Myocyte (in vitro differentiated cells): ENCODE measurements around the gene ALDH7A1. TPM values are rescaled to one million over a fixed set of nuclear protein-coding genes. Genes with fewer than 3 reads are reported as not detected.
A peak's percentile ranks its signal among the peaks of the same experiment; 100 is the strongest.
"Not testable (repeated sequence)": the region's sequence is repeated elsewhere in the genome, so short reads cannot be mapped to it uniquely, and the experiment has no call there.

ENCODE experiments used
- DNase-seq: peaks from one replicate; pipeline ENCODE4 v3.0.0-alpha.2; 2012; ENCODE audit warnings: low read depth
- total RNA-seq: library from RNA; depleted of rRNA; stranded (reverse); fragments of >200 nt; gene quantifications from 2 replicates; pipeline ENCODE4 v1.2.3, GENCODE V29; 2014

The ALDH7A1 gene
- total RNA-seq, 1 donor from 2014 or later: 19.0 TPM

DNA sequence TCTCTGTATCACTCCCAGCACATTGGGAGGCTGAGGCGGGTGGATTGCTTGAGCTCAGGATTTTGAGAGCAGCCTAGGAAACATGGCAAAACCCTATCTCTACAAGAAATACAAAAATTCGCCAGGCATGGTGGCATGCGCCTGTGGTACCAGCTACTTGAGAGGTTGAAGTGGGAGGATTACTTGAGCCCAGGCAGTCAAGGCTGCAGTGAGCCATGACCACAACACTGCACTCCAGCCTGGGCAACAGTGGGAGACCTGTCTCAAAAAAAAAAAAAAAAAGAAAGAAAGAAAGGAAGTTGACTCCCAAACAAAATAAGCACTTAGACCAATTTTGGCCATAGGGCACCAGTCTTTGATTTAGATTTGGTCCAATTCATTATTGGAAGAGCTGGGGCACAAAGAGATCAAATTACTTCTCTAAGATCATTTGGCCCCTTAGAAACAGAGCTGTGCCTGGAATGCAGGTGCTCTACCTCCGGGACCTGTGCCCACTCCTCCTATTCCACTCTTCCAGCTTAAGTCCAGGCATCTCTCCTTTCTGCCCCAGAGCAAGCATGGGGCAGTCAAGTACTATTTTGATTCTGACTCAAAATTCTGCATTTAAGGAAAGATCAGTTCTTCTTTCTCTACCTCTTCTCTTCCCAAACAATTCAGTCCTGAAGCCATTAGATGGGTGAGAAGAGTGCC, 59.0 kb downstream of the ALDH7A1 start:
- DNase-seq: no peak

- DNase-seq: no peak
Measured at GRCh38 chr5:126534553-126534952, 60.5 kb downstream of the ALDH7A1 start.

DNA sequence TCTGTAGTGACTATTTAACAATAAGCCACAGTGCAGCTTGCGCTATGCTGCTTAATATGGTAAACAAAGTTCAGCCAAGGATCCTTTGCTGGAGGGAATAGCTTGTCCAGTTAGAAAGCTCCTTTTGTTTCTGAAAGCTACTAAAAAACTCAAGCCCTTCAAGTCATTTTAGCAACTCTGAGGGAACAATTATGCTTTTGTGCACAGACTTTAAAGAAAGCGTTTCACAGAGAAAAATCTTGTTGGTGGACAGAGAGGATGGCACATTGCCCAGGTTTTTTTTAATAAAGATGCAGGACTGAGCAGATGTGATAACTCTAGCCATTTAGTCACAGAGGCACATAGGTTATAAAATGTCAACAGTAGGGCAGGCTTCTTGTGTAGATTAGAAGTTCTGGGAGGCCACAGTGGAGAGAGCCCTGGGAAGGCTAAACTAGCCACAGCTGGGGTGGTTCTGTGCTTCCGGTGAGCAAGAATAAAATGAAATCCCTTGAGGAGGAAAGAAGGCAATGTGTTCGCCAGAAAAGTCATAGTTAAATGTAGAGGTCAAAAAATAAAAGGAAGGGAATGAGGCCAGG, 63.4 kb downstream of the ALDH7A1 start:
- DNase-seq: peak; percentile 37

- no peak for DNase-seq
Measured at GRCh38 chr5:126527892-126528291, 67.1 kb downstream of the ALDH7A1 start.

DNA sequence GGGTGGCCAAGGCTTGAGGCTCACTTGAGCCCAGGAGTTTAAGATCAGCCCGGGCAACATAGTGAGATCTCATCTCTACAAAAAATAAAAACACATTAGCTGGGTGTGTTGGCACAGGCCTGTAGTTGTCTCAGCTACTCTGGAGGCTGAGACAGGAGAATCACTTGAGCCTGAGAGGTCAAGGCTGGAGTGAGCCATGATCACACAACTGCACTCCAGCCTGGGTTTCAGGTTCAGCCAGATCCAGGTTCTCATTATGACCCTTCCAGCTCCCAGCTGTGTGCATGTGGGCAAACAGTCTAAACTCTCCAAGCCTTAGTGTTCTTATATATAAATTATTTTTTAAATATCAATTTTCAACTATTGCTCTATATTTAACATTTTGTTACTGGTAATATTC, 67.9 kb downstream of the ALDH7A1 start:
- DNase-seq: no peak

GRCh38 chr5:126526493-126526892, 68.5 kb downstream of the ALDH7A1 start:
- no peak for DNase-seq

GRCh38 chr5:126525630-126526245, 69.3 kb downstream of the ALDH7A1 start:
- no peak for DNase-seq

GRCh38 chr5:126523818-126524510, 71.1 kb downstream of the ALDH7A1 start:
- DNase-seq: no peak

DNA sequence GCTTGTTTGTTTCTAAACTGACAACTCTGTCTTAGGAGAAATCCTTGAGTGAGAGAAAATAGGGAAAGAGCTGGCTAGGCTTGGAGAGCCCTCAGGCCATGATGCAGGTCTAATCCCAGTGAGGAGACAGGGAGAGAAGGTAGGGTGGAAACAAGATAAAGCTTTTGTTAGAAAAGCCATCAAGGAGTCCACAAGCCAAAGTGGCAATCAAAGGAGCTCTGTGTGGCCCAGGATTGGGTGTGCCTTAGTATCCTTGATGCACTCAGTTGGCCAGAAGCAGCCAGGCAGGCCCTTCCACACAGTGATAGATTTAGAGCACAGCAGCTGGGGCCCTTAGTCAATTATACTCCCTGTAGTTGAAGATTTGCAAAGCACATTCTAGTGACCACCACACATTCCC, 73.9 kb downstream of the ALDH7A1 start:
- peak; percentile 40 for DNase-seq

GRCh38 chr5:126520593-126520953, 74.4 kb downstream of the ALDH7A1 start:
- DNase-seq: no peak

DNA sequence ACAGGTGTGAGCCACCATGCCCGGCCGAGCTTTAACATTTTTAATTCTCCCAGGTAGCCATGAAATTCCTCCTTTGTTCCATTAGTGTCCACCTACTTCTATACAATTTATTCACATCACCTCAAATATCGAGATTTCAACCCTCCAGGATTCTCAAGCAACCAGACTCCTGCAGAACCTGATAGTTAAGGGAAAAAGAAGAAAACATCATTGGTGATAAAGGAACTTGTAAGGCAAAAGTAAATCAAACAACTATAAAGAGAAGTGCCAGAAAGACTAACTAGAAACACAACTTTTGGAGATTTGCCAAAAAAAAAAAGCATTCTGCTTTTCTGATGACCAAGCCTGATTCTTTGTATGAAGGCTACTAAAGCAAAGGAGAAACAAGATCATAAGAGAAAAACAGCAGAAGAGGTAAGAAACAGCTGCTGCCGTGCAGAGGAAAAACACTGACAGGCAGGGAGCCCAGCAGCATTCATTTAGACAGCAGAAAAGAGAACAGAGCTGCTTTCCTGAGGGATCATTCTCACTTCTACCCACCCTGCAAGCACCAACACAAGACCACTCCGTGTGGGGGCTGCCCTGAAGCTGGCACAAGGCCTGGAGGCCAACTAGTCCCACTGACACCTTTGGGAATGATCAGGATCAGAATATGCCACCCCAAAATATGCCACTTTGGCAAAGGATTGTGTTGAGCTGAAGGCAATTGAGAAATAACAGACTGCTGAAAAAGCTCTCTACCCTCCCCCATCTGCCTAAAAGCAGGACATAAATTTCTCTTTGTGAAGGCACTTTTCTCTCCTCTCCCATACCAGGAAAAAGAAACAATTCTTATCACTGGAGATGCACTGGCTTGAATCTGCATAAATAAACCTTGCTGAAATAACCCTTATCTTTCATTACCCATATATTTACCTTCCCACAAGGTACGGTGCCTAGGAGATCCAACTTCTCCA, 75.1 kb downstream of the ALDH7A1 start:
- DNase-seq: peak; percentile 64

DNA sequence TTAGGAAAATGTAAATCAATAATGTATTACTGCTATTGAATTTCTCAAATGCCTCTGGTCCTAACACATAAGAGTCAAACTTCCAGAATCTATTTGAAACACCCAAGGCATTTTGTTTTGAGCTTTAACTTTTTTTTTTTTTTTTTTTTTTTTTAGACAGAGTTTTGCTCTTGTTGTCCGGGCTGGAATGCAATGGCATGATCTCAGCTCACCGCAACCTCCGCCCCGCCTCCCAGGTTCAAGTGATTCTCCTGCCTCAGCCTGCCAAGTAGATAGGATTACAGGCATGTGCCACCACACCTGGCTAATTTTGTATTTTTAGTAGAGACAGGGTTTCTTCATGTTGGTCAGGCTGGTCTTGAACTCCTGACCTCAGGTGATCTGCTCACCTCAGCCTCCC, 75.8 kb downstream of the ALDH7A1 start:
- not testable (repeated sequence) for DNase-seq

- DNase-seq: no peak
Measured at GRCh38 chr5:126516852-126517251, 78.2 kb downstream of the ALDH7A1 start.

- peak; percentile 43 for DNase-seq
Measured at GRCh38 chr5:126516133-126516532, 78.9 kb downstream of the ALDH7A1 start.

- no peak for DNase-seq
Measured at GRCh38 chr5:126515337-126515736, 79.7 kb downstream of the ALDH7A1 start.

- no peak for DNase-seq
Measured at GRCh38 chr5:126514558-126515141, 80.4 kb downstream of the ALDH7A1 start.

DNA sequence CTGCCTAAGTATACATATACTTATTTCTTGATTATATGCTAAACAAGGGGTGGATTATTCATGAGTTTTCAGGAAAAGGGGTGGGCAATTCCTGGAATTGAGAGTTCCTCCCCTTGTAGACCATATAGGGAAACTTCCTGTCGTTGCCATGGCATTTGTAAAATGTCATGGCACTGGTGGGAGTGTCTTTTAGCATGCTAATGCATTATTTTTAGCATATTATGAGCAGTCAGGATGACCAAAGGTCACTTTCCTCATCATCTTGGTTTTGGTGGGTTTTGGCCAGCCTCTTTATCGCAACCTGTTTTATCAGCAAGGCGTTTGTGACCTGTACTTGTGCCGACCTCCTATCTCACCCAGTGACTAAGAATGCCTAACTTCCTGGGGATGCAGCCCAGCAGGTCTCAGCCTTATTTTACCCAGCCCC, 80.9 kb downstream of the ALDH7A1 start:
- peak; percentile 29 for DNase-seq

DNA sequence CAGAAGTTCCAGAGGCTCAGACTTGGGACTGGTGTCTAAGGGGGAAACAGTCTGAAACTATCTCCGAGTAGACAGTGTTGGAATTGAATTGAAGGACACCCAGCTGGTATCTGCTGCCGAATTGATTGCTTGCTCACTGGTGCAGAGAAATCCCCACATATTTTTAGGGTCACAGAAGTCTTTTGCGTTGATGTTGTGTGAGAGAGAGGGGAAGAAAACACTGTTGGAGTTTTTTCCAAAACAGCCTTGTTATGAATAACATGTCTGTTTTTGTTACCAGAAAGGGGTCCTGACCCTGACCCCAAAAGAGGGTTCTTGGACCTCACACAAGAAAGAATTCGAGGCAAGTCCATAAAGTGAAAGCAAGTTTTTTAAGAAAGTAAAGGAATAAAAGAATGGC, 81.3 kb downstream of the ALDH7A1 start:
- DNase-seq: no peak

DNA sequence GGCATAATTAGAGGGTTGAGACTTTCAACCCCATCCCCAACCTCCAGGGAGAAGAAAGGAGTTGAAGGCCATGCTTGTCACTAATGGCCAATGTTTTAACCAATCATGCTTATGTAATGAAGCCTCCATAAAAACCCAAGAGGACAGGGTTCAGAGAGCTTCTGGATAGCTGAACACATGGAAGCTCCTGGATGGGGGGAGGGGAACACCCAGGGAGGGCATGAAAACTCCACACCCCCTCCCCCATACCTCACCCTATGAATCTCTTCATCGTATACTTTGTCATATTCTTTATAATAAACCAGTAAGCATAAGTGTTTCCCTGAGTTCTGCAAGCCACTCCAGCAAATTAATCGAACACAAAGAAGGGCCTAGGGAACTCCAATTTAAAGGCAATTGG, 81.7 kb downstream of the ALDH7A1 start:
- DNase-seq: no peak

DNA sequence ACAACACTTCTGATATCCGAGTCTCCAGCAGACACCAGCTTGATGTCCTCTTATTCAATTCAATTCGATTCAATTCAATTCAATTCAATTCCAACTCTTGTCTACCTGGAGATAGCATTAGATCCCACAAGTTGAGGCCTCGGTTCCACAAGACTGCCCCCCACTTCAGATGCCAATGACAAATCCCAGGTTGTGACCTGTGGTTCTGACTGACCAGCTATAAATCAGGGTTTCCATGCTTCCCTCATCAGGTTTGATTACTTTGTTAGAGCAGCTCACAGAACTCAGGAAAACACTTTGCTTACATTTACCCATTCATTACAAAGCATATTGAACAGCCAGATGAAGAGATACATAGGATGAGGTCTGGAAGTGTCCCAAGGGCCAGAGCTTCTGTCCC, 82.6 kb downstream of the ALDH7A1 start:
- no peak for DNase-seq

- DNase-seq: no peak
Measured at GRCh38 chr5:126511961-126512360, 83.1 kb downstream of the ALDH7A1 start.
